ENCODE data around the gene FAM227B. TPM values are rescaled to one million over a fixed set of nuclear protein-coding genes. Genes with fewer than 3 reads are reported as not detected.

Gene FAM227B
- total RNA-seq, 1 donor from 2014 or later, result 5.1 TPM

DNA sequence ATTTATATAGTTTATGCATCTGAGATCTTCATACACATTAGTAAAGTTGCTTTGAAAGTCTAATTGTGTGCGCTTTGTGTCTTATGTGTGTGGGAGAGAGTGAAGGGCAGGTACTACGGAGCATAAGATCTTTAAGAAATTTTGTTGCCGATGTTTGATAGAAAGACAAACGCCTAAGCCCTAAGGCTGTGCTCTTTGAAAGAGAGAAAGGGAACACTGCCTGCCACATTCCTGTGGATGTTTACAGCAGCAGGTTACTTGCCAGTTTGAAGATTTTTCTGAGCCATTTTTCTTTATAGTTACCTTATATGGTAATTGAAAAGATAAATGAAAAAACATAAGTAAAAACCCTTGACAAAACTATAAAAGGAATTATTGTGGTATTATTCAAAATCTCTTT lies 17.2 kb upstream of the FAM227B start:
- no peaks in the 10 kb centered on the region for H3K27me3 ChIP-seq (ENCODE audit: low read depth)
- peaks cover 42% of the 10 kb centered on the region for H3K36me3 ChIP-seq
- H3K4me3 ChIP-seq, result no peak overlapping the region
- TF ChIP-seq, protein P1, sequence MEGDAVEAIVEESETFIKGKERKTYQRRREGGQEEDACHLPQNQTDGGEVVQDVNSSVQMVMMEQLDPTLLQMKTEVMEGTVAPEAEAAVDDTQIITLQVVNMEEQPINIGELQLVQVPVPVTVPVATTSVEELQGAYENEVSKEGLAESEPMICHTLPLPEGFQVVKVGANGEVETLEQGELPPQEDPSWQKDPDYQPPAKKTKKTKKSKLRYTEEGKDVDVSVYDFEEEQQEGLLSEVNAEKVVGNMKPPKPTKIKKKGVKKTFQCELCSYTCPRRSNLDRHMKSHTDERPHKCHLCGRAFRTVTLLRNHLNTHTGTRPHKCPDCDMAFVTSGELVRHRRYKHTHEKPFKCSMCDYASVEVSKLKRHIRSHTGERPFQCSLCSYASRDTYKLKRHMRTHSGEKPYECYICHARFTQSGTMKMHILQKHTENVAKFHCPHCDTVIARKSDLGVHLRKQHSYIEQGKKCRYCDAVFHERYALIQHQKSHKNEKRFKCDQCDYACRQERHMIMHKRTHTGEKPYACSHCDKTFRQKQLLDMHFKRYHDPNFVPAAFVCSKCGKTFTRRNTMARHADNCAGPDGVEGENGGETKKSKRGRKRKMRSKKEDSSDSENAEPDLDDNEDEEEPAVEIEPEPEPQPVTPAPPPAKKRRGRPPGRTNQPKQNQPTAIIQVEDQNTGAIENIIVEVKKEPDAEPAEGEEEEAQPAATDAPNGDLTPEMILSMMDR (IDR thresholded peaks at IDR 0.05), result no peak
- intact Hi-C loops (cut with DNase I), result no loop called here
- no peak for ATAC-seq
- no peaks in the 10 kb centered on the region for H3K9me3 ChIP-seq
- no peak overlapping the region for H3K27ac ChIP-seq
- H3K4me1 ChIP-seq, result no peaks in the 10 kb centered on the region
- no peak for DNase-seq

DNA sequence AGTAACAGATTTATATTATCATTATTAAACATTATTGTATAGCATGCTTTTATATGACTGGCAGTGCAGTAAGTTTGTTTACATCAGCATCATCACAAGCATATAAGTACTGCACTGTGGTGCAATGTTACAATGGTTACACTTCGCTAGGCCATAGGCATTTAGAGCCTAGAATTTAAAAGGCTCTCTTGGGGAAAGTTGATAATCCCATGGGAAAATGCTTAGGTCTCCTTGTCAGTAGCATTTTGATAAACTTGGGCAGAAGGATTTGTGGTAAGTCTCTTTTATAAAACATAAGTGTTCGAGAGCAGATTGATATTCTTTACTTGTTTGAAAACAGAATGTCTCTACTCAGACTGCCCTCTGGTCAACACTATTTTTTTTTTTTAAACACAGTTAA lies 7.8 kb upstream of the FAM227B start:
- TF ChIP-seq, protein P1 (IDR thresholded peaks at IDR 0.05), result no peak
- intact Hi-C loops (cut with DNase I), result no loop called here
- DNase-seq, result no peak
- Histone ChIP-seq H3K27me3 (ENCODE audit: low read depth) (no peaks in the 10 kb centered on the region), H3K36me3 (peaks cover 45% of the 10 kb centered on the region), H3K9me3 (peaks cover 9% of the 10 kb centered on the region), H3K27ac (no peak overlapping the region), H3K4me3 (no peak overlapping the region), H3K4me1 (peaks cover 6% of the 10 kb centered on the region)
- ATAC-seq, result no peak

DNA sequence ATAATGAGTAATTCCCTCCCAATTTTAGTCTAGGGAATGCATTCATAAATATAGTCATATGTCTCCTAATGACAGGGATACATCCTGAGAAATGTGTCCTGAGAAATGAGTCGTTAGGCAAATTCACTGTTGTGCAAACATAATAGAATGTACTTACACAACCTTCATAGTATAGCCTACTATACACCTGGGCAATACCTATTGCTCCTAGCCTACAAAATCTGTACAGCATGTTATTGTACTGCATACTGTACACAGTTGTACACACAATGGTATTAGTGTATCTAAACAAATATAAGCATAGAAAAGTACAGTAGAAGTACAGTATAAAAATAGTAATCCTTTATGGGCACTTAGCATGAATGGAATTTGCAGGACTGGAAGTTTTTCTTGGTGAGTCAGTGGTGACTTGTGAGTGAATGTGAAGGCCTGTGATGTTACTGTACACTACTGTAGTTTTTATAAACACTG lies 6.8 kb upstream of the FAM227B start:
- Histone ChIP-seq H3K9me3 (peaks cover 9% of the 10 kb centered on the region), H3K4me3 (no peak overlapping the region), H3K4me1 (peaks cover 14% of the 10 kb centered on the region), H3K27ac (no peak overlapping the region), H3K36me3 (peaks cover 40% of the 10 kb centered on the region), H3K27me3 (ENCODE audit: low read depth) (no peaks in the 10 kb centered on the region)
- DNase-seq (no peak), ATAC-seq (no peak)
- TF ChIP-seq, protein P1 (IDR thresholded peaks at IDR 0.05), result no peak
- intact Hi-C loops (cut with DNase I), result no loop called here

DNA sequence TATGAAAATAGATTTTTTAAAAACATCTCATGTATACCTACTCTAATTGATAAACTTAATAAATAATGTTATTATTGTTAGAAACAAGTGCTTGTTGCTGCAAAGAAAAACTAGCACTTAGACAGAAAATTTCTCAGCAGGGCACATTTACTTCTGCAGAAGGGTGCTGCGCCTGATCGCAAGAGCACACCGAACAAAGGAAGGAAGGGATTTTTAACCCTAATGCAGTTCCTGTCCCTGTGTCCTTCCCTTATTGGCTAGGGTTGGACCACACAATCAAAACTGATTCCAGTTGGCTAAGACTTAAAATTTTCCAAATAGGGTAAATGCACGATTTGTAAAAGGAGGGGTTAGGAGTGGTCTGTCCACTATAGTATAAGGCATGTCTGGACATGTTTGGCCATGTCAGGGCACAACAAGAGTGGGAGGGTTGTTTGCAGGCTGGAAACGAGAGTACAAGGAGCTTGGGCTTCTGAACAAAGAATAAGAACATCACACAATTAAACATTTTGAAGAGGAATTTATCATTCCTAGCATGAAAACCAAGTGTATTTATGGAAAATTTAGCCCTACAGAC lies 4.9 kb upstream of the FAM227B start:
- no peak for ATAC-seq
- H3K36me3 ChIP-seq, result peaks cover 22% of the 10 kb centered on the region
- no peak for DNase-seq
- H3K4me3 ChIP-seq, result no peak overlapping the region
- TF ChIP-seq, protein P1 (IDR thresholded peaks at IDR 0.05), result no peak
- intact Hi-C loops (cut with DNase I), result no loop called here
- H3K4me1 ChIP-seq, result peaks cover 23% of the 10 kb centered on the region
- H3K9me3 ChIP-seq, result peaks cover 9% of the 10 kb centered on the region
- H3K27ac ChIP-seq, result no peak overlapping the region
- no peaks in the 10 kb centered on the region for H3K27me3 ChIP-seq (ENCODE audit: low read depth)

DNA sequence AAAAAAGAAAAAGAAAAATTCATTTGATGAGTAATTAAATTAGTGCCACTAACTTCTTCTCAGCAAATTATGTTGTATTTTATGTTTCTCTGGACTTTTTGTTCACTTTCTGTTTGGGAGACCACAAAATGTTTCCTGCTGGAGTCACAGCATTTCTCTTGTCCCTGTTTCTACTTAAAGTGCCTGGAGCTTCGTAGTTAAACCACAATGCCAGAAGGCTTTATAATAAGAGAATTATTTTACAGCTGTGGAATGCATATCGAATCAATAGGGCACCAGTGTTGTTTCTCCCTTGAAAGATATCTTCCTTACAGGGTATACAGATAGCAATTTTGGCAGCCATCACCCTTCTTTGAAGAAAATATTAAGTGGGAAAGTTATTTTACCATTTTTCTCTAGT lies 3.4 kb upstream of the FAM227B start:
- Histone ChIP-seq H3K4me1 (peaks cover 29% of the 10 kb centered on the region), H3K27me3 (ENCODE audit: low read depth) (no peaks in the 10 kb centered on the region), H3K36me3 (peaks cover 14% of the 10 kb centered on the region), H3K27ac (no peak overlapping the region), H3K9me3 (peaks cover 9% of the 10 kb centered on the region), H3K4me3 (no peak overlapping the region)
- TF ChIP-seq, protein P1 (IDR thresholded peaks at IDR 0.05), result no peak
- ATAC-seq, result no peak
- intact Hi-C loops (cut with DNase I), result no loop called here
- DNase-seq, result no peak
